HepG2 (cell line): Measurements from ENCODE around the gene FXYD4. TPM values are rescaled to one million over a fixed set of nuclear protein-coding genes. Genes with fewer than 3 reads are reported as not detected.

Source experiments
- ARHGAP35 ChIP-seq: sonication (generic); formaldehyde crosslinking; IDR thresholded peaks from 2 replicates; pipeline ENCODE4 v1.9.0; 2022; ENCODE audit warnings: mild to moderate bottlenecking, inconsistent platforms, moderate library complexity, missing genetic modification reagents, borderline replicate concordance
- ARID5B ChIP-seq: IDR thresholded peaks from 2 replicates; pipeline ENCODE4 v1.4.0; 2020; ENCODE audit warnings: mild to moderate bottlenecking, missing genetic modification reagents
- FOXA1 ChIP-seq, 2 experiments: fragments of 450-650 bp in 1 of 2; sonication (generic) in 1 of 2; formaldehyde crosslinking in 1 of 2; IDR thresholded peaks; 2 replicates each; pipeline versions ENCODE4 v1.4.0 to v1.6.1; 2016 to 2020; ENCODE audit warnings: missing genetic modification reagents in 1 of 2
- GABPA ChIP-seq, 2 experiments: IDR thresholded peaks; 2 replicates each; pipeline ENCODE4 v1.6.1; 2011 to 2016; ENCODE audit warnings: low read depth in 2 of 2, low read length in 1 of 2, missing biosample characterization in 1 of 2, missing genetic modification characterization in 1 of 2
- MYPOP ChIP-seq: sonication (generic); formaldehyde crosslinking; IDR thresholded peaks from 2 replicates; pipeline ENCODE4 v1.8.1; 2023; ENCODE audit warnings: mild to moderate bottlenecking, moderate library complexity, missing genetic modification reagents
- ZBTB49 ChIP-seq: sonication (generic); formaldehyde crosslinking; IDR thresholded peaks from 2 replicates; pipeline ENCODE4 v1.4.0; 2020; ENCODE audit warnings: missing genetic modification reagents, borderline replicate concordance
- ZNF275 ChIP-seq: sonication (generic); formaldehyde crosslinking; IDR thresholded peaks from 2 replicates; pipeline ENCODE4 v1.8.0; 2022; ENCODE audit warnings: missing genetic modification reagents, mild to moderate bottlenecking, inconsistent platforms, borderline replicate concordance
- ZNF407 ChIP-seq: sonication (generic); formaldehyde crosslinking; IDR thresholded peaks from one replicate; pipeline ENCODE4 v1.5.1; 2020; ENCODE audit warnings: mild to moderate bottlenecking, missing genetic modification reagents; ENCODE audit errors: not compliant biosample characterization
- ZNF556 ChIP-seq: sonication (generic); formaldehyde crosslinking; IDR thresholded peaks from 2 replicates; pipeline ENCODE4 v1.4.0; 2020; ENCODE audit warnings: mild to moderate bottlenecking, missing genetic modification reagents, borderline replicate concordance
- ZNF709 ChIP-seq: sonication (generic); formaldehyde crosslinking; IDR thresholded peaks from 2 replicates; pipeline ENCODE4 v1.5.0; 2020; ENCODE audit warnings: mild to moderate bottlenecking, missing genetic modification reagents
- polyA plus RNA-seq, 8 experiments: library from polyadenylated mRNA; depleted of rRNA in 3 of 8; stranded (reverse) in 7 of 8; unstranded in 1 of 8; fragments of >200 nt; fragmentation: Illumina TruSeq in 4 of 8; extraction: Trizol in 4 of 8; gene quantifications; 2 replicates each; pipeline versions ENCODE4 v1.2.1 to v1.2.3, GENCODE V29; 2011 to 2016; ENCODE audit warnings: low read depth in 4 of 8, missing spikeins in 1 of 8, mixed read lengths in 1 of 8; ENCODE audit not compliant: insufficient read depth in 1 of 8
- total RNA-seq, 5 experiments: library from RNA; depleted of rRNA; stranded (reverse); fragments of >200 nt; fragmentation: Illumina TruSeq; extraction: Trizol; gene quantifications; 2 replicates each; pipeline ENCODE4 v1.2.3, GENCODE V29; 2016; ENCODE audit warnings: low read depth in 1 of 5

The FXYD4 gene
- total and polyA plus RNA-seq, 2 of the 13 experiments (the other 11 are each of a cell fraction or from before 2014, with no cell fraction given) = not detected

GRCh38 chr10:43377424-43377883 is 6.0 kb downstream of the FXYD4 start (continued):
- TF ChIP-seq ZNF407 (CRISPR knock-in tag) = no peak
- no peak for TF ChIP-seq FOXA1 (IDR thresholded peaks at IDR 0.05)
- TF ChIP-seq FOXA1 (CRISPR knock-in tag; IDR thresholded peaks at IDR 0.05) = 0 out of 2 replicates have a peak, but pooled peaks have one; percentile 23
- no peak for TF ChIP-seq ZBTB49
- peak; percentile 88; the same call in 1 of the 2 replicates for TF ChIP-seq ZNF556
- peak; percentile 33; the same call in 1 of the 2 replicates for TF ChIP-seq MYPOP (CRISPR knock-in tag)
- TF ChIP-seq ZNF709 (CRISPR knock-in tag) = 0 out of 2 replicates have a peak, but pooled peaks have one; percentile 40
- no peak; the same call in 1 of the 2 replicates for TF ChIP-seq ARHGAP35 (CRISPR knock-in tag)
- TF ChIP-seq GABPA (IDR thresholded peaks at IDR 0.05; ENCODE audit: low read depth, low read length) = no peak
- peak; percentile 29 for TF ChIP-seq GABPA (CRISPR knock-in tag; IDR thresholded peaks at IDR 0.05; ENCODE audit: low read depth)
- 0 out of 2 replicates have a peak, but pooled peaks have one; percentile 61 for TF ChIP-seq ZNF275
- TF ChIP-seq ARID5B (CRISPR knock-in tag) = peak; percentile 44; the same call in 1 of the 2 replicates
